Tibial artery (tissue), 4 donors: ENCODE measurements around the gene CD80.

Source experiments
- DNase-seq, 2 donors: peaks; one replicate each; pipeline ENCODE4 v3.0.0-alpha.2; 2019
- H3K27ac ChIP-seq, 2 donors: fragments of 200-600 bp; sonication (generic) in 1 of 2; 1 replicate in 1 of 2; 2 replicates in 1 of 2; pipeline ENCODE4 v1.5.1; 2018 to 2019; ENCODE audit warnings: mild to moderate bottlenecking in 1 of 2
- H3K27me3 ChIP-seq, 2 donors: fragments of 200-600 bp; sonication (generic) in 1 of 2; one replicate each; pipeline versions ENCODE4 v1.5.1 to v1.6.0; 2016 to 2019
- H3K36me3 ChIP-seq, 3 donors: fragments of 200-600 bp; sonication (generic) in 2 of 3; one replicate each; pipeline ENCODE4 v1.5.1; 2016 to 2019; ENCODE audit warnings: mild to moderate bottlenecking in 2 of 3
- H3K4me1 ChIP-seq, 4 donors: fragments of 200-600 bp; sonication (generic) in 2 of 4; 1 replicate in 3 of 4; 2 replicates in 1 of 4; pipeline ENCODE4 v1.5.1; 2016 to 2019
- H3K4me3 ChIP-seq, 2 donors: fragments of 200-600 bp; sonication (generic) in 1 of 2; 1 replicate in 1 of 2; 2 replicates in 1 of 2; pipeline ENCODE4 v1.5.1; 2018 to 2019; ENCODE audit warnings: mild to moderate bottlenecking in 2 of 2
- H3K9me3 ChIP-seq, 3 donors: fragments of 200-600 bp; sonication (generic) in 1 of 3; one replicate each; pipeline ENCODE4 v1.5.1; 2016 to 2019
- CTCF ChIP-seq, 2 experiments: fragments of 200-600 bp in 1 of 2; fragments of 450-650 bp in 1 of 2; IDR thresholded peaks; one replicate each; pipeline ENCODE4 v1.5.1; 2017 to 2019; ENCODE audit warnings: antibody characterized with exemption in 2 of 2, mild to moderate bottlenecking in 1 of 2, moderate library complexity in 1 of 2
- intact Hi-C: fragments of 100-400 bp; cut with DNase I; formaldehyde crosslinking; loops from one replicate; pipeline ENCODE4 v1.15.0; 2023; ENCODE audit warnings: low total_unique reads

Gene CD80

GRCh38 chr3:119600732-119601131 is 41.3 kb upstream of the CD80 start:
- no peak for TF ChIP-seq CTCF (IDR thresholded peaks at IDR 0.05)
- intact Hi-C loops: no loop called here
- Histone ChIP-seq H3K4me3 (no peak overlapping the region), H3K4me1 (no peaks in the 10 kb centered on the region), H3K9me3 (no peaks in the 10 kb centered on the region), H3K36me3 (no peaks in the 10 kb centered on the region), H3K27me3 (no peaks in the 10 kb centered on the region), H3K27ac (no peak overlapping the region)
- DNase-seq: no peak

GRCh38 chr3:119599558-119600174 is 40.3 kb upstream of the CD80 start:
- Histone ChIP-seq H3K9me3 (no peaks in the 10 kb centered on the region), H3K27me3 (no peaks in the 10 kb centered on the region), H3K4me3 (no peak overlapping the region), H3K27ac (no peak overlapping the region), H3K36me3 (no peaks in the 10 kb centered on the region), H3K4me1 (no peaks in the 10 kb centered on the region)
- TF ChIP-seq CTCF (IDR thresholded peaks at IDR 0.05): no peak
- DNase-seq: no peak
- intact Hi-C loops: no loop called here

DNA sequence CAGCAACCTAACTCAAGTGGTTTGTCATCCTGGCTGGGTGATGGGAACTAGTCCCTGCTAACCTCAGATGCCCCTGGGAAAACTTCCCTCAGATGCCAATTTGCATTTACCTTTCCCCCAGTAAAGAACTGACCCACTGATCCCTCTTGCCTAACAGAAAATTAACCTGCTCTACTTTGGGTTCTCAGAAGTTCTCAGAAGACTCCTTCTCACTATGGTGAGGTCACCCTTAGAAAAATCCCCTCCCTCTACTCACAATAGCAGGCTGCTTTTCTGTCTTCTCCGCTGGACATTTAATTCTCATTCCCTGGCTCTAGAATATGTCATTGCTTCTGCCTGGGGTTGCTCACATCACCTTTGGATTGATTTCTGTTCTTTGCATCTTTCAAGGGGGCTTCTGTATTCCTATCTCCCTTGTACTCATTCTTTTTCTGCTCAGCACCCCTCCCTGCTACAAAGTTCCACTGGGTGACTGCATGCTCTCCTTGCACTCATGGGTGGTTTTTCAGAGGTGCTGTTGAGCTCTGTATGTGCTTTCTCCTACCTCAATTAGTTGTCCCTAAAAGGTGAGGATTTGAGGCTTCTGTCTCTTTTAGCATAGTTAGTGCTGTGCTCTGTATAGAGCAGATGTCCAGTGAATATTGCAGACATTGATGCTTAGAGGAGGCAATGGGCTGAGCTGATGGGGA is 39.1 kb upstream of the CD80 start:
- Histone ChIP-seq H3K27ac (no peak overlapping the region), H3K9me3 (no peaks in the 10 kb centered on the region), H3K4me3 (no peak overlapping the region), H3K36me3 (no peaks in the 10 kb centered on the region), H3K27me3 (no peaks in the 10 kb centered on the region), H3K4me1 (no peaks in the 10 kb centered on the region)
- intact Hi-C loops: no loop called here
- DNase-seq: no peak
- no peak for TF ChIP-seq CTCF (IDR thresholded peaks at IDR 0.05)

DNA sequence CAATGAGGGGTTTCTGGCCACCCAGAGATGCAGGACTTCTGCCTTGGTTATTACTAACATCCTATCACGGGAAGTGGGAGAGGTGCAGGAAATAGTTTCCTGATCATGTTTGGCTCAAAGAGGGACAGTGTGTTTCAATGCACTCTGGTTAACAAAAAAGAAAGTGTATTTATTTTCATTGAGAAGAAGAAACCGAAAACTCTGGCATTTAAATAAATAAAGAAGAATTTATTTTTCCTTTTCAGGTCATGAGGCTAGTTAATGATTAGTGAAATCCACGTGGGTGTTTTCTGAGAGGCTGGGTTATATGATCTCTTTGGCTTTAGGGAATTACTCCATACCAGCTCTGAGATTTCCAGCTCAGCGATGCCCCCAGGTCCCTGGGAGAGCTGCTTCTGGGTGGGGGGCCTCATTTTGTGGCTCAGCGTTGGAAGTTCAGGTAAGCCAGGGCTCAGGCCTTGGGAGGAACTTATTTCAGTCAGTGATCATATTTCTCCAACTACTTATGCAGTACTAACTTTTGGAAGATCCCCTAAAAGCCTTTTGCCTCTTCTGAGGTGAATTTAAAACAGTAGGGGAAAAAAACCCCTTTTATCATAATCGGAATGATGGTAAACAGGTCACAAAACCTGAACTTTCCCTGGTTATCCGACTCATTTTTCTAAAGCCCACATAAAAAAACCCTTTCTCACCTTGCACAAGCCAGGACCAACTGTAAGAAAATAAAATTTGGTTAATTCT is 38.3 kb upstream of the CD80 start, which contains the start of gene PLA1A:
TSS of gene PLA1A (plus strand) at position 338 of the 741 bp plus-strand sequence. CDS start at position 367, 29 bp downstream.
- Histone ChIP-seq H3K27ac (no peak within 1 kb of the TSS), H3K9me3 (no peaks in the 10 kb centered on the region), H3K4me1 (no peaks in the 10 kb centered on the region), H3K4me3 (no peak within 1 kb of the TSS), H3K27me3 (no peaks in the 10 kb centered on the region), H3K36me3 (no peaks in the 10 kb centered on the region)
- no peak for DNase-seq
- intact Hi-C loops: no loop called here
- no peak for TF ChIP-seq CTCF (IDR thresholded peaks at IDR 0.05)

GRCh38 chr3:119596398-119596797 is 37.0 kb upstream of the CD80 start:
- TF ChIP-seq CTCF (IDR thresholded peaks at IDR 0.05): no peak
- no peak for DNase-seq
- Histone ChIP-seq H3K36me3 (no peaks in the 10 kb centered on the region), H3K27ac (no peak overlapping the region), H3K9me3 (no peaks in the 10 kb centered on the region), H3K4me3 (no peak overlapping the region), H3K4me1 (no peaks in the 10 kb centered on the region), H3K27me3 (no peaks in the 10 kb centered on the region)
- intact Hi-C loops: no loop called here
